ENCODE results near the gene PSMD4.
"Not testable (repeated sequence)": the region's sequence is repeated elsewhere in the genome, so short reads cannot be mapped to it uniquely, and the experiment has no call there.

- TF ChIP-seq, protein P1, sequence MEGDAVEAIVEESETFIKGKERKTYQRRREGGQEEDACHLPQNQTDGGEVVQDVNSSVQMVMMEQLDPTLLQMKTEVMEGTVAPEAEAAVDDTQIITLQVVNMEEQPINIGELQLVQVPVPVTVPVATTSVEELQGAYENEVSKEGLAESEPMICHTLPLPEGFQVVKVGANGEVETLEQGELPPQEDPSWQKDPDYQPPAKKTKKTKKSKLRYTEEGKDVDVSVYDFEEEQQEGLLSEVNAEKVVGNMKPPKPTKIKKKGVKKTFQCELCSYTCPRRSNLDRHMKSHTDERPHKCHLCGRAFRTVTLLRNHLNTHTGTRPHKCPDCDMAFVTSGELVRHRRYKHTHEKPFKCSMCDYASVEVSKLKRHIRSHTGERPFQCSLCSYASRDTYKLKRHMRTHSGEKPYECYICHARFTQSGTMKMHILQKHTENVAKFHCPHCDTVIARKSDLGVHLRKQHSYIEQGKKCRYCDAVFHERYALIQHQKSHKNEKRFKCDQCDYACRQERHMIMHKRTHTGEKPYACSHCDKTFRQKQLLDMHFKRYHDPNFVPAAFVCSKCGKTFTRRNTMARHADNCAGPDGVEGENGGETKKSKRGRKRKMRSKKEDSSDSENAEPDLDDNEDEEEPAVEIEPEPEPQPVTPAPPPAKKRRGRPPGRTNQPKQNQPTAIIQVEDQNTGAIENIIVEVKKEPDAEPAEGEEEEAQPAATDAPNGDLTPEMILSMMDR (IDR thresholded peaks at IDR 0.05; ENCODE audit: low read depth, low read length) = not testable (repeated sequence)
- TF ChIP-seq EZH2phosphoT487 (IDR thresholded peaks at IDR 0.05; ENCODE audit: low read depth) = not testable (repeated sequence)
Measured at GRCh38 chr1:151275341-151275740, 20.8 kb downstream of the PSMD4 start.
